GM18505 (cell line): ENCODE data around the gene USF1.
"Not testable (repeated sequence)": the region's sequence is repeated elsewhere in the genome, so short reads cannot be mapped to it uniquely, and the experiment has no call there.

Experiments used
- ATAC-seq: cut with Tn5 transposase; IDR thresholded peaks from one replicate; pipeline ENCODE4 v1.9.1; 2021; ENCODE audit not compliant: unreplicated experiment
- POLR2A ChIP-seq: IDR thresholded peaks from 4 replicates; pipeline ENCODE4 v1.6.1; 2011; ENCODE audit warnings: borderline replicate concordance; ENCODE audit not compliant: insufficient read depth, insufficient read length; ENCODE audit errors: extremely low read depth

Gene USF1

DNA sequence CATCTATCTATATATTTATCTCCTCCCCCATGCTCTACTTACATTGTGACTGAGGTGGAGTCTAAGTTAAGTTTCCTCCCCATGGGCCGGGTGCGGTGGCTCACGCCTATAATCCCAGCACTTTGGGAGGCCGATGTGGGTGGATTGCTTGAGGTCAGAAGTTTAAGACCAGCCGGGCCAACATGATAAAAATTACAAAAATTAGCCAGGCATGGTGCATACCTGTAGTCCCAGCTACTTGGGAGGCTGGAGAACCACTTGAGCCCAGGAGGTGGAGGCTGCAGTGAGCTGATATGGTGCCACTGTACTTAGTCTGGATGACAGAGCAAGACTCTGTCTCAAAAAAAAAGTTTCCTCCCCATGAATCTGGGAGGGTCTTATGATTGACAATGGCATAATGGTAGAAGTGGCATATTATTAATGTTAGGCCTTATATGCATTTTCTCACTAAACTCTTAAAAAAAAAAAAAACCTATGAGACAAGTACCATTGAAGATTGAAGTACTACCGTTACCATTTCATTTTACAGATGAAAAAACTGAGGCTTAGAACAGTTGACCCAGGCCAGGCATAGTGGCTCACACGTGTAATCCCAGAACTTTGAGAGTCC, 36.1 kb downstream of the USF1 start:
- no peak for TF ChIP-seq POLR2A
- ATAC-seq: no peak

DNA sequence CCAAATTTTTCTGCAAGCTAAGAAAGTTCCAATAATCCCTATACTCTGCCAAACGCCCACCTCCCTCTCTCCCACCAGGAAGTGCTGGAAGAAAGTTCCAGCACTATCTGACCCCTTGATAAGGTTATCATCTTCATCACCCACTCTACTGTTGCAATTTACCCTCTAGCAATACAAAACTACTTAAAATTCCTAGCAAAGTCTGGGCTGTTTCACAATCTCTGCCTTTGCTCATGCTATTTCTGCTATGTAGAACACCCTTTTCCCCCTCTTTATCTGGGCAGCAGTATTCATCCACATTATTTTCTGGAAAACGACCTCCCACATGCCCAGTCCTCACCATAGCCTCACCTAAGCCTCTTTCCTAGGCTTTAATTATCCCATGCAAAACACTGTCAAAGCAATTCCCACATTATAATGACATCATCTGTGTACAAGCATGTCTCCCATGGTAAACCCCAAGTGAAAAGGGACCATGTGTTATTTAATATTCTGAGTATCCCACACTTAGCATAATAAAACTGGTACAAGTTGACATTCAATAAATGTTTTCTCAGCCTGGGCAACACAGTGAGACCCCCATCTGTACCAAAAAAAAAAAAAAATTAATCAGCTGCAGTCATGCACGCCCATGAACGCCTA, 36.8 kb downstream of the USF1 start:
- no peak for TF ChIP-seq POLR2A
- no peak for ATAC-seq

GRCh38 chr1:161007369-161007768, 38.4 kb downstream of the USF1 start:
- no peak for TF ChIP-seq POLR2A
- no peak for ATAC-seq

DNA sequence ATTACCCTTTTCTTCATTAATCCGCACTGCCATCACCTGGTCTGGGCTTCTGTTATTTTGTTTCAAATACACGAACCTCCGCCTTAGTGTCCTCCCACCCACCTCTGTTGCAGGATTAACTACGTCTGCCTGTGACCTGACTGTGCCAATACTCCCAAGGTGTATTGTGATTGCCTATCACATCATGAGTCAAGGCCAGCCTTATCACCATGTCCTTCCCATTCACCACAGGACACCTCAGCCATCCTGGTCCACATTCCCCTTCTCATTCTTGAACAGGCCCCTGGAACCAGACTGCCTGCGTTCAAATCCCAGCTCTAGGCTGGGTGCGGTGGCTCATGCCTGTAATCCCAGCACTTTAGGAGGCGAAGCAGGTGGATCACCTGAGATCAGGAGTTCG, 39.2 kb downstream of the USF1 start:
- no peak for ATAC-seq
- TF ChIP-seq POLR2A: no peak

DNA sequence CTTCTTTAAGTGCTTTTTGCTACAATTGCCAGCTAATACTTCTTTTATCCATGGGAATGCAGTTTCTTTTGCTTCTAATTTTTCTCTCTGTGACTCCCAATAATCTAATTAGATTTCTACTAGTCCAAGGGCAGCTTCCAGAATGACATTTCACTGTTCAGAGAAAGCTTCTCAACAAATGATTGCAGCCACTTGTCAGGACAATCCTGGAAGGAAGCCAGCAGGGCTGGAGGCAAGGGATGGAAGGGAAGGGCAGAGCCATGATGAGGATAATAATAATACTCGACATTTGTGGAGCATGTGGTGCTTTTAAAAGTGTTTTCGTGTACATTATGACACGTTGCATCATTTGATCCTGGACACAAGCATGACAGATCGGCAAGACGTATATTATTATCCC, 44.3 kb downstream of the USF1 start:
- no peak for TF ChIP-seq POLR2A
- no peak for ATAC-seq

GRCh38 chr1:161000736-161001480, 44.9 kb downstream of the USF1 start:
- TF ChIP-seq POLR2A: no peak

GRCh38 chr1:160999376-160999775, 46.4 kb downstream of the USF1 start:
- TF ChIP-seq POLR2A: no peak
- ATAC-seq: no peak

More at GRCh38 chr1:161000736-161001480, 44.9 kb downstream of the USF1 start:
- ATAC-seq: no peak

DNA sequence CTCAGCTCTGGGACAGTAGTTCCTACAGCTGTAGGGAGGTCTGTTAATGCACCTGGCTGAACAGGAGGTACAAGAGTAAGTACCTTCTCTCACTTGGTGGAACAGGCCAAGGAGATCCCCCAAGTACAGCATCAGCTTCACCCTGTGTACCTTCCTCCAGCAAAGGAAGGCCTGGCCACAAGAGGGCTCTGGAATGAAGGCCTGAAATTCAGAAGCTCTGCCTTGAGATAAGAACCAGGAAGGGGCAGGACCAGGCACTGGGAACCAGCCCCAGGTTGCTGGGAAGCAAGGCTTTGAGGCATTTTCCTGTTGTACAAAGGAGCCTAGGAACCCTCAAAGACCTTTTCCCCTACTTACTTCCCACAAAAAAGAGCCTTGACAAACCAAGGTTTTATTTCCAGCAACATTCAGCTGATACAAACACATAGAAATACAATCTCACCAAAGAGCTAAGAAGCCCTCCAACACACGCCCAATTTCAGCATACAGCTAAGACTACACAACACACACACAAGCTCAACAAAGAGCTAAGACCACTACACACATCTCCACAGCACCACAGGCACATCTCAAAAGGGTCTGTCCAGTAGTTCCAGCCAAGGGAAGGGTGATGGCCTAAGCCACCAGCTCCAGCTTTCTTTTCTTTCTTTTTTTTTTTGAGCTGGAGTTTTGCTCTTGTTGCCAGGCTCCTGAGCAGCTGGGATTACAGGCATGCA, 48.3 kb downstream of the USF1 start:
- ATAC-seq: no peak
- no peak for TF ChIP-seq POLR2A

DNA sequence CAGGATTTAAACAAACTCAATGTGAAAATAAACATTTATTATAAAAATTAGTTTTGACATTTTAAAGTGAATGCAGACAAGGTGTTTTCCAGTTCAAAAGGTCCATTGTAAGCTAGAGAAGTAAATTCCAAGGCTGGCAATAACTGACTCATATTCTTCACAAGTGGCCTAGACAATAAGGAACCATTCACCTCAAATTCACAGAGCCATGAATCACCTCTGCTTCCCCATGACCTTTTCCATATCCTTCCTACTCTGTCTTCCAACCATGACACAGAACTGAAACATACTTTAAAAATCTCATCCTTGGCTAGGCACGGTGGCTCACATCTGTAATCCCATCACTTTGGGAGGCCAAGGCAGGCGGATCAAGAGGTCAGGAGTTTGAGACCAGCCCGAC, 49.6 kb downstream of the USF1 start:
- no peak for TF ChIP-seq POLR2A
- ATAC-seq: no peak

DNA sequence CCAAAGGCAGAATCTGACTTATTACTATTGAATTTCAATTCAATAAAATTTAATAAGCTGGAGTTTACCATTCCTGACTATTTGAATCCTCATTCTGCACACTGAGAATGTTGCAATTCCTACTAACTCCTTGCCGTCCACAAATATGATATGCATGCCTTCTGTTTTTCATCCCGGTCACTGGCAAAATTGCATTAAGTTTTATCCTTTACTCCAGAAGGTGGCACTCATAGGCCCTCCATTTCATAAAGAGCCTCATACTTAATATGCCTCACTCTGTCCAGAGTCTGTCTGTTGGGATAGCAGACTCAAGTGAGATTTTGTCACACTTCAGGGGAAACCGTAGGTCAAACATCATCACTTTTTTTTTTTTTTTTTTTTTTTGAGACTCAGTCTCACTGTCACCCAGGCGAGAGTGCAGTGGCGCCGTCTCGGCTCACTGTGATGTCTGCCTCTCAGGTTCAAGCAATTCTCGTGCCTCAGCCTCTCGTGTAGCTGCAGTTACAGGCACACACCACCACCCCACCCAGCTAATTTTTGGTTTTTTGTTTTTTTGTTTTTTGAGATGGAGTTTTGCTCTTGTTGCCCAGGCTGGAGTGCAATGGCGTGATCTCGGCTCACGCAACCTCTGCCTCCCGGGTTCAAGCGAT, 52.1 kb downstream of the USF1 start:
- no peak for ATAC-seq
- no peak for TF ChIP-seq POLR2A

DNA sequence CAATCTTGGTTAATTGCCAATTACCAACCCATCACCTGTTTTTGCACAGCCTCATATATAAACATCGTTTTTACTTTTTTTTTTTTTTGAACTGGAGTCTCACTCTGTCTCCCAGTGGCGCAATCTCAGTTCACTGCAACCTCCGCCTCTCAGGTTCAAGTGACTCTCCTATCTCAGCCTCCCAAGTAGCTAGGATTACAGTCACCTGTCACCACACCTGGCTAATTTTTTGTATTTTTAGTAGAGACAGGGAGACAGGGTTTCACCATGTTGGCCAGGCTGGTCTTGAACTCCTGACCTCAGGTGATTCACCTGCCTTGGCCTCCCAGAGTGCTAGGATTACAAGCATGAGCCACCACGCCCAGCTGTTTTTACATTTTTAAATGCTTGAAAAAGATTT, 53.7 kb downstream of the USF1 start:
- ATAC-seq: not testable (repeated sequence)
